Activated gamma-delta T cell treated with anti-CD3 and anti-CD28 coated beads, Interleukin-2, amount 50 U/mL, for 16 hours (primary cell): ENCODE measurements around the gene BTK.
"Not testable (repeated sequence)": the region's sequence is repeated elsewhere in the genome, so short reads cannot be mapped to it uniquely, and the experiment has no call there.

Experiments
- DNase-seq: peaks from one replicate; pipeline ENCODE4 v3.0.0-alpha.2; 2020; ENCODE audit warnings: low read depth

BTK gene

GRCh38 chrX:101337776-101338271, 48.2 kb downstream of the BTK start:
- no peak for DNase-seq

GRCh38 chrX:101334310-101334709, 51.7 kb downstream of the BTK start:
- not testable (repeated sequence) for DNase-seq

- not testable (repeated sequence) for DNase-seq
Measured at GRCh38 chrX:101326600-101326999, 59.4 kb downstream of the BTK start.

- DNase-seq: no peak
Measured at GRCh38 chrX:101303790-101304189, 82.2 kb downstream of the BTK start.
